Activated CD4-positive, alpha-beta T cell treated with anti-CD3 and anti-CD28 coated beads, Interleukin-2, amount 10 ng/mL, durations not matched to agents 7 days and 5 days (primary cell): Measurements from ENCODE around the gene DPYSL5. TPM values are rescaled to one million over a fixed set of nuclear protein-coding genes. Genes with fewer than 3 reads are reported as not detected.

Experiments
- CTCF ChIA-PET: fragments of 350-600 bp; sonication (Branson Sonifier 250); formaldehyde crosslinking; loops from one replicate; lab custom pipeline; 2021; ENCODE audit warnings: antibody characterized with exemption; lab: Charles Lee
- POLR2A ChIA-PET: fragments of 350-600 bp; sonication (Branson Sonifier 250); formaldehyde crosslinking; loops from one replicate; lab custom pipeline; 2021; ENCODE audit warnings: antibody characterized with exemption; lab: Charles Lee
- DNase-seq: peaks from one replicate; pipeline ENCODE4 v3.0.0-alpha.2; 2020
- H3K27ac Mint-ChIP-seq: one replicate; pipeline ENCODE4 v1.8.0; 2021; ENCODE audit warnings: mild to moderate bottlenecking, moderate library complexity, mixed read lengths
- H3K27me3 Mint-ChIP-seq: one replicate; pipeline ENCODE4 v1.8.0; 2021; ENCODE audit warnings: mixed read lengths
- H3K36me3 Mint-ChIP-seq: one replicate; pipeline ENCODE4 v1.8.0; 2021; ENCODE audit warnings: low read depth, mixed read lengths
- H3K4me1 Mint-ChIP-seq: one replicate; pipeline ENCODE4 v1.8.0; 2021; ENCODE audit warnings: mixed read lengths
- H3K4me3 Mint-ChIP-seq: one replicate; pipeline ENCODE4 v1.8.0; 2021; ENCODE audit warnings: mild to moderate bottlenecking, moderate library complexity, mixed read lengths
- H3K9me3 Mint-ChIP-seq: one replicate; pipeline ENCODE4 v1.8.0; 2021; ENCODE audit warnings: mixed read lengths
- total RNA-seq, 2 experiments: library from RNA; stranded (reverse); gene quantifications; one replicate each; pipeline ENCODE4 v1.2.3, GENCODE V29; 2021

Gene DPYSL5
- total RNA-seq, 2 experiments from 2014 or later, result not detected

GRCh38 chr2:26989156-26989555 is 141.2 kb downstream of the DPYSL5 start:
- Mint-ChIP-seq H3K9me3 (no peaks in the 10 kb centered on the region), H3K36me3 (no peaks in the 10 kb centered on the region), H3K4me3 (no peak overlapping the region), H3K4me1 (no peaks in the 10 kb centered on the region), H3K27ac (no peak overlapping the region), H3K27me3 (no peaks in the 10 kb centered on the region)
- CTCF ChIA-PET, result interaction anchor here (1.0 to 1.4 kb wide), 3 partner anchors 21 to 27 kb away, joined by 3 to 4 read pairs (median 3); no protein-coding TSS in a partner anchor
- POLR2A ChIA-PET, result no interaction called here
- DNase-seq, result no peak

GRCh38 chr2:26991717-26992116 is 143.8 kb downstream of the DPYSL5 start:
- POLR2A ChIA-PET, result no interaction called here

GRCh38 chr2:26993768-26994167 is 145.8 kb downstream of the DPYSL5 start:
- H3K27ac Mint-ChIP-seq, result no peak overlapping the region
- H3K4me1 Mint-ChIP-seq, result no peaks in the 10 kb centered on the region
- H3K27me3 Mint-ChIP-seq, result no peaks in the 10 kb centered on the region
- ChIA-PET POLR2A (no interaction called here), CTCF (interaction anchor here (0.5 to 2.6 kb wide), 5 partner anchors 11 to 873 kb away, joined by 3 to 11 read pairs (median 3); partner anchors contain the start of gene AGBL5)
- H3K36me3 Mint-ChIP-seq, result no peaks in the 10 kb centered on the region
- DNase-seq, result no peak
- no peaks in the 10 kb centered on the region for H3K9me3 Mint-ChIP-seq
- H3K4me3 Mint-ChIP-seq, result no peak overlapping the region

More at GRCh38 chr2:26991717-26992116, 143.8 kb downstream of the DPYSL5 start:
- H3K4me3 Mint-ChIP-seq, result no peak overlapping the region
- H3K36me3 Mint-ChIP-seq, result no peaks in the 10 kb centered on the region
- CTCF ChIA-PET, result no interaction called here
- no peaks in the 10 kb centered on the region for H3K9me3 Mint-ChIP-seq
- H3K27me3 Mint-ChIP-seq, result no peaks in the 10 kb centered on the region
- no peak for DNase-seq
- H3K27ac Mint-ChIP-seq, result no peak overlapping the region
- no peaks in the 10 kb centered on the region for H3K4me1 Mint-ChIP-seq

- no peak for DNase-seq
- H3K27ac Mint-ChIP-seq, result no peak overlapping the region
- CTCF ChIA-PET, result interaction anchor here (0.8 to 2.6 kb wide), 4 partner anchors 9 to 56 kb away, joined by 3 to 11 read pairs (median 4); partner anchors contain the start of gene AGBL5
- H3K9me3 Mint-ChIP-seq, result no peaks in the 10 kb centered on the region
- no peaks in the 10 kb centered on the region for H3K36me3 Mint-ChIP-seq
- no peaks in the 10 kb centered on the region for H3K27me3 Mint-ChIP-seq
- H3K4me3 Mint-ChIP-seq, result no peak overlapping the region
- H3K4me1 Mint-ChIP-seq, result no peaks in the 10 kb centered on the region
- POLR2A ChIA-PET, result no interaction called here
Measured at GRCh38 chr2:26994983-26995382, 147.1 kb downstream of the DPYSL5 start.

- no peaks in the 10 kb centered on the region for H3K4me1 Mint-ChIP-seq
- H3K36me3 Mint-ChIP-seq, result no peaks in the 10 kb centered on the region
- H3K27ac Mint-ChIP-seq, result no peak overlapping the region
- DNase-seq, result no peak
- peaks cover 2% of the 10 kb centered on the region for H3K27me3 Mint-ChIP-seq
- ChIA-PET CTCF (interaction anchor here (0.9 kb wide), 1 partner anchor 19 kb away, joined by 3 read pairs; no protein-coding TSS in a partner anchor), POLR2A (no interaction called here)
- no peaks in the 10 kb centered on the region for H3K9me3 Mint-ChIP-seq
- H3K4me3 Mint-ChIP-seq, result no peak overlapping the region
Measured at GRCh38 chr2:26997394-26997793, 149.5 kb downstream of the DPYSL5 start.

GRCh38 chr2:26998323-26998722 is 150.4 kb downstream of the DPYSL5 start:
- H3K27ac Mint-ChIP-seq, result no peak overlapping the region
- POLR2A ChIA-PET, result no interaction called here
- H3K27me3 Mint-ChIP-seq, result peaks cover 2% of the 10 kb centered on the region
- no peaks in the 10 kb centered on the region for H3K4me1 Mint-ChIP-seq
- H3K4me3 Mint-ChIP-seq, result no peak overlapping the region
- H3K9me3 Mint-ChIP-seq, result no peaks in the 10 kb centered on the region
- no peak for DNase-seq
- CTCF ChIA-PET, result interaction anchor here (0.7 kb wide), 1 partner anchor 29 kb away, joined by 3 read pairs; no protein-coding TSS in a partner anchor
- H3K36me3 Mint-ChIP-seq, result no peaks in the 10 kb centered on the region

Other genes with a start within 250 kb of the DPYSL5 start
- gene CIB4, start 206.8 kb upstream of the DPYSL5 start, total RNA-seq, result not detected
- not detected for gene KCNK3, start 155.4 kb upstream of the DPYSL5 start, total RNA-seq
- 10 to 100 TPM; 20.2 to 20.6 TPM for gene SLC35F6, start 83.8 kb upstream of the DPYSL5 start, total RNA-seq
- gene CENPA, start 62.1 kb upstream of the DPYSL5 start, total RNA-seq, result 10 to 100 TPM; 53.0 to 55.1 TPM
- 1 to 10 TPM in 1 of 2 experiments, under 1 TPM in 1; 1.00 to 1.3 TPM for gene MAPRE3, start 122.5 kb downstream of the DPYSL5 start, total RNA-seq
- gene TMEM214, start 184.8 kb downstream of the DPYSL5 start, total RNA-seq, result 10 to 100 TPM; 73.2 to 77.1 TPM
- gene AGBL5, start 203.5 kb downstream of the DPYSL5 start, total RNA-seq, result 10 to 100 TPM; 17.9 to 19.1 TPM
- 100 to 1,000 TPM; 309 to 386 TPM for gene OST4, start 223.5 kb downstream of the DPYSL5 start, total RNA-seq
- gene EMILIN1, start 230.5 kb downstream of the DPYSL5 start, total RNA-seq, result under 1 TPM; 0.56 to 0.64 TPM
- gene KHK, start 238.6 kb downstream of the DPYSL5 start, total RNA-seq, result 10 to 100 TPM in 1 of 2 experiments, 1 to 10 TPM in 1; 9.7 to 10.6 TPM